ENCODE results near the gene CNR1. TPM values are rescaled to one million over a fixed set of nuclear protein-coding genes. Genes with fewer than 3 reads are reported as not detected.

The CNR1 gene
- total RNA-seq, 2 donors from 2014 or later = 6.1 to 14.2 TPM

- H3K36me3 ChIP-seq = no peaks in the 10 kb centered on the region
- no peaks in the 10 kb centered on the region for H3K27me3 ChIP-seq (replicated peaks; ENCODE audit: insufficient read depth)
- H3K27ac ChIP-seq = no peak overlapping the region
- 80% methylated on average over 3 of the region's 3 CpGs for WGBS
- no peak overlapping the region for H3K4me3 ChIP-seq
- H3K4me1 ChIP-seq (replicated peaks) = no peaks in the 10 kb centered on the region
- no peak for DNase-seq (ENCODE audit: low spot score)
- H3K9me3 ChIP-seq = no peaks in the 10 kb centered on the region
- no peak for TF ChIP-seq POLR2A (IDR thresholded peaks at IDR 0.05)
- TF ChIP-seq POLR2AphosphoS5 (IDR thresholded peaks at IDR 0.05) = no peak
- TF ChIP-seq CTCF (IDR thresholded peaks at IDR 0.05) = no peak
- intact Hi-C loops (cut with DNase I) = no loop called here
Observed at GRCh38 chr6:88124925-88125557, 41.1 kb downstream of the CNR1 start.

DNA sequence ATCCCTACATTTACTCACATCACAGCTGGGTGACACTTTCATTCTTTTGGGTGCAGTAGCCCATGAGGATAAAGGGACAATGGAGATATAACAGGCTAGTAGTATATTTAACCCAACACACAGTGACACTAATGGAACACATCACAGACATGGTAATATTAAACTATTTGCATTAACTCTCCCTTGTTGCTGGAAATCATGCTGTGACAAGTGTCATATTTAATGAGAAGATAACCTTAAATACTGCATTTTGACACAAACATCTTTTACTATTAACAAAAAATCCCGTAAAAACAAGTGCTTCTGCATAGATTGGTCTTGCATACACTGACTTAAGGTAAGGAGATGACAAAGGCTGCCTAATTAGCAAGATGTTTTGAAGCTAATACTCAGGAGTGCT is 45.5 kb downstream of the CNR1 start:
- H3K9me3 ChIP-seq = no peaks in the 10 kb centered on the region
- no peak for DNase-seq (ENCODE audit: low spot score)
- H3K4me1 ChIP-seq (replicated peaks) = no peaks in the 10 kb centered on the region
- no peaks in the 10 kb centered on the region for H3K36me3 ChIP-seq
- no peaks in the 10 kb centered on the region for H3K27me3 ChIP-seq (replicated peaks; ENCODE audit: insufficient read depth)
- intact Hi-C loops (cut with DNase I) = no loop called here
- H3K4me3 ChIP-seq = no peak overlapping the region
- TF ChIP-seq POLR2A (IDR thresholded peaks at IDR 0.05) = no peak
- no peak overlapping the region for H3K27ac ChIP-seq
- 63% methylated on average over 1 of the region's 1 CpG for WGBS

GRCh38 chr6:88119769-88120168 is 46.4 kb downstream of the CNR1 start:
- intact Hi-C loops (cut with DNase I) = no loop called here
- TF ChIP-seq POLR2A (IDR thresholded peaks at IDR 0.05) (no peak), POLR2AphosphoS5 (IDR thresholded peaks at IDR 0.05) (no peak), CTCF (IDR thresholded peaks at IDR 0.05) (no peak)
- 38% methylated on average over 2 of the region's 2 CpGs for WGBS
- no peaks in the 10 kb centered on the region for H3K27me3 ChIP-seq (replicated peaks; ENCODE audit: insufficient read depth)
- no peaks in the 10 kb centered on the region for H3K36me3 ChIP-seq
- H3K27ac ChIP-seq = no peak overlapping the region
- H3K4me1 ChIP-seq (replicated peaks) = no peaks in the 10 kb centered on the region
- no peak for DNase-seq (ENCODE audit: low spot score)
- H3K9me3 ChIP-seq = no peaks in the 10 kb centered on the region
- no peak overlapping the region for H3K4me3 ChIP-seq

- no peaks in the 10 kb centered on the region for H3K4me1 ChIP-seq (replicated peaks)
- intact Hi-C loops (cut with DNase I) = no loop called here
- H3K9me3 ChIP-seq = no peaks in the 10 kb centered on the region
- no peak for DNase-seq (ENCODE audit: low spot score)
- no peak for TF ChIP-seq POLR2AphosphoS5 (IDR thresholded peaks at IDR 0.05)
- WGBS = 61% methylated on average over 3 of the region's 3 CpGs
- H3K36me3 ChIP-seq = no peaks in the 10 kb centered on the region
- no peak overlapping the region for H3K27ac ChIP-seq
- no peaks in the 10 kb centered on the region for H3K27me3 ChIP-seq (replicated peaks; ENCODE audit: insufficient read depth)
- no peak overlapping the region for H3K4me3 ChIP-seq
Observed at GRCh38 chr6:88116276-88116675, 49.9 kb downstream of the CNR1 start.

- H3K27me3 ChIP-seq (replicated peaks; ENCODE audit: insufficient read depth) = no peaks in the 10 kb centered on the region
- H3K9me3 ChIP-seq = no peaks in the 10 kb centered on the region
- 43% methylated on average over 2 of the region's 2 CpGs for WGBS
- H3K4me1 ChIP-seq (replicated peaks) = no peaks in the 10 kb centered on the region
- no peak overlapping the region for H3K27ac ChIP-seq
- intact Hi-C loops (cut with DNase I) = no loop called here
- TF ChIP-seq POLR2A (IDR thresholded peaks at IDR 0.05) (no peak), POLR2AphosphoS5 (IDR thresholded peaks at IDR 0.05) (no peak)
- no peak for DNase-seq (ENCODE audit: low spot score)
- no peaks in the 10 kb centered on the region for H3K36me3 ChIP-seq
- no peak overlapping the region for H3K4me3 ChIP-seq
Observed at GRCh38 chr6:88115307-88115706, 50.8 kb downstream of the CNR1 start.

DNA sequence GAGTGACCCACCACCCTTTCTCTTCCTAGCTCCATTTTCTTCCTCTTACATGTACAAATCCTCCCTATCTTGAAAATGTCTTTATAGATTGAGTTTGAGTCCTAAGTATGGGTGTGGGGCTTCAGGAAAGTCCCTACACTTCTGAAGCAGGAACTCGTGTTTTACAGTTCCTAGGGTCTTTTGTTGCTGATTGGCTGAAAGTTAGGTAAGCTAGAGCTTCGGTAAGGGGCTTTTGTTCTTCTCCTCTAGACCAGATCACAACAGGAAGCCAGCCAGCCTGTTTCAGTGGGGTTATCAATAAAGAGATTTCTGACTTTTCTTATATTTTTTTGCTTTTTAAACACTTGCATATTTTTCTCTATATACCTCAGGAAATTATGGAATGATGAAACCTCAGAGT is 51.3 kb downstream of the CNR1 start:
- no peak overlapping the region for H3K4me3 ChIP-seq
- 47% methylated on average over 2 of the region's 2 CpGs for WGBS
- intact Hi-C loops (cut with DNase I) = no loop called here
- no peaks in the 10 kb centered on the region for H3K36me3 ChIP-seq
- H3K27ac ChIP-seq = no peak overlapping the region
- H3K9me3 ChIP-seq = no peaks in the 10 kb centered on the region
- TF ChIP-seq POLR2A (IDR thresholded peaks at IDR 0.05) (no peak), POLR2AphosphoS5 (IDR thresholded peaks at IDR 0.05) (no peak), CTCF (IDR thresholded peaks at IDR 0.05) (no peak)
- H3K4me1 ChIP-seq (replicated peaks) = no peaks in the 10 kb centered on the region
- no peaks in the 10 kb centered on the region for H3K27me3 ChIP-seq (replicated peaks; ENCODE audit: insufficient read depth)
- no peak for DNase-seq (ENCODE audit: low spot score)
